Ovary (tissue), 3 donors: ENCODE results near the gene ALX3.

ENCODE experiments used
- CTCF ChIP-seq, 3 donors: fragments of 450-650 bp in 2 of 3; fragments of 200-600 bp in 1 of 3; IDR thresholded peaks; one replicate each; pipeline versions ENCODE4 v1.5.1 to v1.8.0; 2016 to 2022; ENCODE audit warnings: antibody characterized with exemption in 3 of 3, mild to moderate bottlenecking in 1 of 3
- POLR2A ChIP-seq: fragments of 450-650 bp; IDR thresholded peaks from one replicate; pipeline ENCODE4 v1.6.1; 2017; ENCODE audit warnings: antibody characterized with exemption, mild to moderate bottlenecking, moderate library complexity
- donor health status: DM: no; HTN: no; CAD: no.

DNA sequence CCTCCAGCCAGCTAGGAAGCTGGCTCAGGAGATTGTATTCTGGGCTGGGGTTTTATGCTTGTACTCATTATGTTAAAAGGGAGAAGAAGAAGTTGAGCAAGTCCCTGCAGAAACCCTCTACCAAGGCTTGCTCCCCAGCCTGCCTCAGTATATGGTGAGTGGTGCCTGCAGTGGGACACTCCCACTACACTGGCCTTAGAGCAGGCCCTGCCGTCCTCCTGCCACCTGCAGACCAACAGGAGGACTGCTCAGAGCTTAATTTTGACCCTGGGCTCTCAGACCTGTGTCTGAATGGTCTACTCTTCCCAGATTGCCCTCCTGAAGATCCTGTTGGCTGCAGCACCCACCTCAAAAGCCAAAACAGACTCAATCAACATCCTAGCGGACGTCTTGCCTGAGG lies 23.0 kb downstream of the ALX3 start:
- no peak for TF ChIP-seq CTCF (IDR thresholded peaks at IDR 0.05)
- TF ChIP-seq POLR2A = no peak
